GM12892 (cell line): ENCODE data around the gene ZBTB7C.

Experiments used
- POLR2A ChIP-seq: IDR thresholded peaks from 2 replicates; pipeline ENCODE4 v1.6.1; 2011; ENCODE audit warnings: low read depth, low read length, control low read depth
- TAF1 ChIP-seq: IDR thresholded peaks from 2 replicates; pipeline ENCODE4 v1.6.1; 2011; ENCODE audit warnings: low read depth, mild to moderate bottlenecking, control low read depth, low read length, borderline replicate concordance

DNA sequence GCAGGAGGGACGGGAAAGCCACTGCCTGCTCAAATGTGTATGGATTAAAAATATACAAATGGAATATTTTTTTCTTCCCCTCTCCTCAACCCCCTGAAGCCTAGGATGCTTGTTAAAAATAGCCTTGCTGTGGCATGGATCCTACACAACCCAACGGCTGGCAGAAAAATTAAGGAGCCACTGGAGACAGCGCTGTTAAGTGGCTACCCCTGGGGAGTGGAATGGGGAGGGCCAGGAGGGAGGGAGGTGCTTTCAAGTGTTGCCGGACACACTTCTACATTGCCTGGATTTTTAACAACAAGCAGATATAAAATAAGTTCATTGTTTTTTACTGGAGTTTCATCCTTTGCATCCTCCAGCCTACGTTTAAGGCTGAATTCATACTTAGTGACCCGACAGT lies 66.6 kb downstream of the ZBTB7C start:
- TF ChIP-seq POLR2A (no peak), TAF1 (no peak)
